Activated T-helper 17 cell treated with anti-CD3 and anti-CD28 coated beads, Interleukin-2, amount 50 U/mL, for 72 hours (primary cell): ENCODE measurements around the gene TBC1D30. TPM values are rescaled to one million over a fixed set of nuclear protein-coding genes. Genes with fewer than 3 reads are reported as not detected.
"Not testable (repeated sequence)": the region's sequence is repeated elsewhere in the genome, so short reads cannot be mapped to it uniquely, and the experiment has no call there.

Experiments used
- ATAC-seq: fragments of 150-1000 bp; cut with Tn5 transposase; replicated peaks from 2 replicates; pipeline ENCODE4 v1.10.0; 2021; ENCODE audit warnings: mild to moderate bottlenecking, moderate library complexity
- H3K27ac Mint-ChIP-seq: one replicate; pipeline ENCODE4 v1.8.0; 2022; ENCODE audit warnings: mixed read lengths
- H3K27me3 Mint-ChIP-seq: one replicate; pipeline ENCODE4 v1.8.0; 2022; ENCODE audit warnings: mixed read lengths
- H3K36me3 Mint-ChIP-seq: one replicate; pipeline ENCODE4 v1.8.0; 2022; ENCODE audit warnings: low read depth, mild to moderate bottlenecking, mixed read lengths
- H3K4me1 Mint-ChIP-seq: one replicate; pipeline ENCODE4 v1.8.0; 2022; ENCODE audit warnings: mixed read lengths
- H3K4me3 Mint-ChIP-seq: one replicate; pipeline ENCODE4 v1.8.0; 2022; ENCODE audit warnings: mild to moderate bottlenecking, mixed read lengths
- H3K9me3 Mint-ChIP-seq: one replicate; pipeline ENCODE4 v1.8.0; 2022; ENCODE audit warnings: mixed read lengths
- total RNA-seq, 2 donors: library from RNA; stranded (reverse); gene quantifications; one replicate each; pipeline ENCODE4 v1.2.3, GENCODE V29; 2022

TBC1D30 gene
- total RNA-seq, 2 donors from 2014 or later = 0.34 to 0.58 TPM

DNA sequence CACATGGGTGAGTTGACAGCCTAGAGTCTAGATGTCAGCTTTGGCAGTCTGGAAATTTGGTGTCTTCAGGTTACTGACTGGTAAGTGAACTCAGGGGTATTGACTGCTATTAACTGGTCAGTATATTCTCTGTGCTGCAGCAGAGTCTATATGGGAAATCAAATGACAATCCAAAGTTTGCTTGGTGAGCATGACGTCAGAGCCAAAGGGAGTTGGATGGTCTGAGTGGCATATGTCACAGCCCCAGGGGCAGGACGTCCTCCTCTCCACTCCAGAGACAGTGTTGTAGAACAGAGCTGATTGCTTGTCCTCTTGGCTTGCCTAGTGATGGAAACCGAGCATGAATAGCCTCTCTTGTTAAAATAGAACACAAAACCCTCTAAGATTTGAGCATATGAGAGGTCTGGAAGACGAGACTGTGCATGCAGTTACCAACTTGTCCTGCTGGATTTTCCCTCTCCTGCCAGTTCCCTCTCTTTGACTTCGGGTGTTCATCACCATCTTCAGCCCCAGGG lies 3.3 kb upstream of the TBC1D30 start:
- ATAC-seq = no peak
- no peaks in the 10 kb centered on the region for H3K9me3 Mint-ChIP-seq
- H3K4me1 Mint-ChIP-seq = peaks cover 4% of the 10 kb centered on the region
- H3K27ac Mint-ChIP-seq = no peak overlapping the region
- no peaks in the 10 kb centered on the region for H3K36me3 Mint-ChIP-seq
- no peak overlapping the region for H3K4me3 Mint-ChIP-seq
- peaks cover 14% of the 10 kb centered on the region for H3K27me3 Mint-ChIP-seq

DNA sequence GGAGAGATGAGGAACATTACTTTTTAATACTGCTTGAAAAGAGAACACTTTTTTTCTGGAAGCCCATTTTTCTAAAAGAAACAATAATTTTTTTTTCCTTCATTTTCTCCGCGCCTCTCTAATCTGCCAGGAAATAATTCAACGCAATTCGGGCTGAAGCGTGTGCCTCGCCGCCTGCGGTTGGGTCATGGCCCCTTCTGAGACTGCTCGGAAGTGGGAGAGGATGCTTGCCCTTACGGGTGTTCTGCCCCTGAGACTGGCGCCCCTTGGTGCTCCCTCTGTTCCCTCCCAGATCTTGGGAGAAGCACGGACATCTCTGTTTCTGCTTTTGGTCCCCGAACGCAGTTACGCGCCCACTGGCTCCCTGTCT lies 332 bp upstream of the TBC1D30 start:
- Mint-ChIP-seq H3K36me3 (no peaks in the 10 kb centered on the region), H3K27me3 (peaks cover 38% of the 10 kb centered on the region), H3K9me3 (no peaks in the 10 kb centered on the region), H3K27ac (no peak overlapping the region), H3K4me1 (peaks cover 8% of the 10 kb centered on the region), H3K4me3 (peak overlapping the region; percentile 68)
- ATAC-seq = no peak

DNA sequence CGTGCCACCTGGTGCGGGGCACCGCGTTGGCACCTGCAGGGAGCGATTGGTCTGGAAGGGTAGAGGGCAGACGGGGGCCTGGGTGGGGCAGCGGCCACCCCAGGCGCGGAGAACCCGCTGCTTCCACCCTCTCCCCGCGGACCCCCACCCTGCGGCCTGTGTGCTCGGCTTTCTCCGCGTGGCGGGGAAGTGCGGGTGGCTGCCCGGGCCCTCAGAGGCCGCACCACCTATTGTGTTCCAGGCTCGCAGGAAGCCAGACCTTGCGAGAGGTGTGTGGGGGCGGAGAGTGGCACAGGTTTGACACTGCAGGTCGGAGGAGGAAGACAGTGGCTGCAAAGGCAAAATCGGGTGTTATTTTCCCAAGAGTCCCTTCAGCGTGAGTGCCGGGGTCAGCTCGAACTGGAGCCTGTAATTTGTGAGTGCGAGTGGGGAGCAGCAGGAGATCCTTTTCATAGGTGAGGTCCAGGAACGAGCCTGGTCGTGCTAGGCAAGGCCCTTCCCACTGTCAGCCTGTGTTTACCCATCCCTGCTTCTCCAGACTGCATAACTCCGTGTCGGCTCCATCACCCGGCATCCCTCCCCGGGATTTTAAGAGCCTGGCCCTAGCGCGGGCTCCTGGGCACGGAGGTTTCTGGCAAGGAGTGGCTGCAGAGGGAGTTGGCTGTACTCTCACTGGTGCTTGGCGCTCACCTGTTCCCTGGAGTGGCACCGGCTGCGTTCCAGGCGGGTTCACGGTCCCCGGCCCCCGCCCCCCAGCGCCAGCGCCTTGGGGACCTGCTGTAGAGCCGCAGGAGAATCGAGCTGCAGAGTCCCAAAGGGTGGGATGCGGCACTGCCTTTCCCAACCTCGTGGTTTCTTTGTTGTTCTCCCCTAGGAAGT lies 935 bp downstream of the TBC1D30 start:
- Mint-ChIP-seq H3K36me3 (no peaks in the 10 kb centered on the region), H3K9me3 (no peaks in the 10 kb centered on the region), H3K27me3 (peaks cover 49% of the 10 kb centered on the region), H3K4me3 (peak overlapping the region; percentile 68), H3K27ac (no peak overlapping the region), H3K4me1 (peaks cover 8% of the 10 kb centered on the region)
- peak; percentile 37 for ATAC-seq

DNA sequence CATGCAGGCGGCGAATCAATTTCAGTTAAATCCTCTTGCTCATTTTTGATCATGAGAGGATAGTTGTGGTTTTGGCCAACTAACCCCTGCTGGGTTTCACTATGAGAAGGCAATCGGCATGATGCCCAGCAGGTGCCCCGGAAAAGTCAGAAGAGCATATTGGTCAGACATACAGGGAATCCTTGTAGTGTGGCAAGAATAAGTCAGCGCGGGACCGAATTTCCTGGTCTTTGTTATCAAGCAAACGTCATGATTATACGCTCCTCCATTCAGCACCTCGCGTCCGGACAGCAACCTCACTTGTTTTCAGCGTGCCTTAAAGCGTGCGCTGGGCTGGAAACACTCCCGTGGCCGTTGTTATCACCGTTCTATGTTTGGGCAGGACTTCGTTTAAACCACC lies 1.8 kb downstream of the TBC1D30 start:
- H3K27me3 Mint-ChIP-seq = peaks cover 47% of the 10 kb centered on the region
- peaks cover 8% of the 10 kb centered on the region for H3K4me1 Mint-ChIP-seq
- H3K36me3 Mint-ChIP-seq = no peaks in the 10 kb centered on the region
- H3K27ac Mint-ChIP-seq = no peak overlapping the region
- ATAC-seq = peak; percentile 59
- H3K4me3 Mint-ChIP-seq = peak overlapping the region; percentile 65
- H3K9me3 Mint-ChIP-seq = no peaks in the 10 kb centered on the region

DNA sequence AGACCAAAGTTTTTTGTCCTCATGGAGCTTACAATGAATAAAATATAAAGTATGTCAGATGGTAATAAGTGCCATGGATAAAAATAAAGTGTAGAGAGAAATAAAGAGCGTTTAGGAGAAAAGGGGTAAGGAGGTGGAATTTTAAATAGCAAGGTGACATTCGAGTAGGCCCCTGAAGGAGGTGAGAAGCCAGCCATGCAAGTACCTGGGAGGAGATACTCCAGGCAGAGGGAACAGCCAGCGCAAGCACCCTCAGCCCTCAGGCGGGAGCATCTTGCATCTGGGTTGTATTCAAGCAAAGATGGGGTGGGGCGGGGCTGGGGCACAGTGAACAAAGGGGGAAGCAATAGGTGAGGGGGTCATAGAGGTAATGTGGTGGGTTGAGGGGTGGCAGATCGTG lies 4.3 kb downstream of the TBC1D30 start:
- ATAC-seq = no peak
- Mint-ChIP-seq H3K4me1 (peaks cover 8% of the 10 kb centered on the region), H3K27ac (no peak overlapping the region), H3K27me3 (peaks cover 55% of the 10 kb centered on the region), H3K36me3 (no peaks in the 10 kb centered on the region), H3K4me3 (no peak overlapping the region), H3K9me3 (no peaks in the 10 kb centered on the region)

DNA sequence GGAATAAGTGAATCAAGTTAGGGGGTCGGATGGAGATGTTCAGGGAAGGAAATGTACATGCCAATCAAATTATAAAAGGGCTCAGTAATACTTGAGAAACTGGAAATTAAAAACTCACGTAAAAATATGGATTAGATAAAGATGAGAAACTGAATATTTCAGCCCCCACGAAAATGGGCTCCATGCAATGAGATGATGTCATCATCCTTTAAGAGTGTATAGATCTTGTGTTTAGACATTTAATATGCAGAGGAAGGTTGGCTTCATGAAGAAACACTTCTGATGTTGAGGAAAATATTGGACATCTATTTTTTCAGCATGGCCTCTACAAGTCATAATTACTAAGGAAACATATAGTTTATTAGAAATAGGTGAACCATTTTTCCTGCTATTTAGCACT lies 9.5 kb downstream of the TBC1D30 start:
- Mint-ChIP-seq H3K4me1 (no peaks in the 10 kb centered on the region), H3K4me3 (no peak overlapping the region), H3K27me3 (peaks cover 30% of the 10 kb centered on the region), H3K36me3 (no peaks in the 10 kb centered on the region), H3K27ac (no peak overlapping the region), H3K9me3 (no peaks in the 10 kb centered on the region)
- no peak for ATAC-seq

DNA sequence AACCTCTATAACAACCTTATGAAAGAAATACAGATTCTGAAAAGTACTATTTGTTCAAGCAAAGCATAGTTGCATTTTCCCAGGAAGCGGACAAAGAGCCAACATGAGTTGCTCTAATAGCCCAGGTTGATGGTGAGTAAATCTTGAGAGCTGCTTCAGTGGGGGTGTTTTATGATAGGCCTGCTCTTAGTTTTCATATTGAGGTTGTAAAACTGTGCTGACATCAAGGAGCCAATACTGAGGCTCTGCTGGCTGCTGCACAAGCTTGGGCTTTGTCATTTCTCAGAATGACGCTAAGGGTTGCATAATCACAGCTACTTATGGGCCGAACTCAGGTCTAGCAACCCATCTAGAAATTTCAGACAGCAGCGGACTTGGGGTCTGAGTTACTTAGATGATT lies 11.5 kb downstream of the TBC1D30 start:
- Mint-ChIP-seq H3K4me3 (no peak overlapping the region), H3K36me3 (no peaks in the 10 kb centered on the region), H3K27me3 (peaks cover 16% of the 10 kb centered on the region), H3K27ac (no peak overlapping the region), H3K4me1 (no peaks in the 10 kb centered on the region), H3K9me3 (no peaks in the 10 kb centered on the region)
- no peak for ATAC-seq

DNA sequence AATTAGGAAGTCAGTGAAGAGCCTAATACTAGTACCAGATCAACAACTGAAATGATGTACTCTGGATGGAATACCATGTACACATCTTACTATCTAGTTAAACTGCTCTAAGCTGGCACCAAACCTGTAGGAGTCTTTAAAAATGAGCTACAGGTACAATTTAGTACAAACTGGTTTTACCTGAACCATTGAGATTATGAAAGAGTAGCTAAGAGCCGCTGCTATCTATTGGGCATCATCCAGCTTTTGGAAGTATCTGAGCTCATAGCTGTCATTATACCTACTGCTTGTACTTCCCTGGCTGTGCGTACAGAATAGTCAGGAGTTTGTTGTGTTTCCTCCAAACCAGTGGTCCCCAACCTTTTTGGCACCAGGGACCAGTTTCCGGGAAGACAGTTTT lies 12.4 kb downstream of the TBC1D30 start:
- no peaks in the 10 kb centered on the region for H3K9me3 Mint-ChIP-seq
- H3K27me3 Mint-ChIP-seq = peaks cover 16% of the 10 kb centered on the region
- H3K4me3 Mint-ChIP-seq = no peak overlapping the region
- H3K4me1 Mint-ChIP-seq = no peaks in the 10 kb centered on the region
- no peaks in the 10 kb centered on the region for H3K36me3 Mint-ChIP-seq
- ATAC-seq = no peak
- H3K27ac Mint-ChIP-seq = no peak overlapping the region

DNA sequence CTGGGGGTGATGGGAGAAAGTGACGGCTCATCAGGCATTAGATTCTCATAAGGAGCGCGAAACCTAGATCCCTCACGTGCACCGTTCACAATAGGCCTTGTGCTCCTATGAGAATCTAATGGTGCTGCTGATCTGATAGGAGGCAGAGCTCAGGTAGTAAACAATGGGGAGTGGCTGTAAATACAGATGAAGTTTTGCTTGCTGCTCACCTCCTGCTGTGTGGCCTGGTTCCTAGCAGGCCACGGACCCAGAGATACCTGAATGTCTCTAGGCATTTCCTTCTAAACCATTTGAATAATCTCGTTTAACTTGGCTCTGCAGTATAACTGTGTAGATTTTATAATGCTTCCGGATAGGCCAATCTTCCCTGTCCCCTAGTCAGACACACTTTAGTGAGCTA lies 13.0 kb downstream of the TBC1D30 start:
- Mint-ChIP-seq H3K27me3 (peaks cover 16% of the 10 kb centered on the region), H3K4me1 (no peaks in the 10 kb centered on the region), H3K36me3 (no peaks in the 10 kb centered on the region), H3K9me3 (no peaks in the 10 kb centered on the region), H3K4me3 (no peak overlapping the region), H3K27ac (no peak overlapping the region)
- no peak for ATAC-seq

DNA sequence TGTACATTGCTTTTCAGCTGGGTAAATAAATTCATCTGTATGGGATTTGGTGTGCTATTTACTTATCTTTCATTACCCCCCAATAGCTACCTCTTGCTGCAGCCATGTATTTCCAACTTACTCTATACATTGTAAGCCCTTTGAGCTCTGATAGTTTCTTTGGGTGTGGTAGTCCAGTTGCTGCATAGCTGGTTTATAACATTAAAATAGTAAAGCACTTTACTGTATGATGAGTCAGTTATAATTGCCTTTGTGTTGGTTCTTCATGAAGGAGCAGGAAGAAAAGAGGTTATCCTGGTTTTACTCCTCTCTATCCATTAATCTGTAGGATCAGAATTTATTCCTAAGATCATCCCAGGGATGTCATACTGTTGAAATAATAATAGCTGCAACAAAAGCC lies 15.7 kb downstream of the TBC1D30 start:
- no peaks in the 10 kb centered on the region for H3K9me3 Mint-ChIP-seq
- H3K4me1 Mint-ChIP-seq = no peaks in the 10 kb centered on the region
- peaks cover under 1% of the 10 kb centered on the region for H3K27me3 Mint-ChIP-seq
- H3K27ac Mint-ChIP-seq = no peak overlapping the region
- H3K4me3 Mint-ChIP-seq = no peak overlapping the region
- ATAC-seq = no peak
- no peaks in the 10 kb centered on the region for H3K36me3 Mint-ChIP-seq

DNA sequence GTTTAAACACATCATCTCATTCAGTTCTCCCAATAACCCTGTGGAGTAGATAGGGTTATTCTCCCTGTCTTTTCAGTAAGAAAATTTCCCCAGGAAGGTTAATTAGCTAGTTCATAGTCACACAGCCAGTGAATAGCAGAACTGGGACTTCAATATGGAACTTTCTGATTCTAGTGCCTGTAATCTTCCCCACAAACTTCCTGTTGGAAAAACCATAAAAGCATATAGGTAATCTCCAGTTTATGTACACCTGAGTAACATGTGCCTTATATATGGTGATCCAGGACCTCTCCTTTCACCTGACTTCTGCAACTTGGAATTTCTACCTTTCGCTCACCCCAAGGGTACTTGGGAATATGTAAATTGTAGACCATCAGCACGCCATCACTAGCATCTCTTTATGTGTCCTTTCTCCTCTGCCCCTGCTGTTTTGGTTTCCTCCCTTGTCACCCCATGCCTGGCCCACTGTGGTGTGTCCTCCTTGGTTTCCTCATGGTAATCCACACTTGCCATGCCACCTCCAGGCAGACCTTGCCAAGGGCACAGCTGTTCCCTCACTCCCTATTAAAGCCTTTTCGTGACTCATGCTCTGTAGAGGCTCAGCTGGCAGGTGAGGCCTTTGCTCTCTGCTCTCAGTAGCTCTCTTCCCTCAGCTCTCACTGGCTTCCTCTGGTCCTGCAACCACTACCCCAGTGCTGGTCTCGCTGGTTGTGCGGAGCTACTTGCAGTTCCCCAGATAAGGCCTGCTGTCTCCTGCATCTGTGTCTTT lies 16.7 kb downstream of the TBC1D30 start:
- Mint-ChIP-seq H3K9me3 (no peaks in the 10 kb centered on the region), H3K4me1 (no peaks in the 10 kb centered on the region), H3K4me3 (no peak overlapping the region), H3K36me3 (no peaks in the 10 kb centered on the region), H3K27ac (no peak overlapping the region), H3K27me3 (no peaks in the 10 kb centered on the region)
- ATAC-seq = no peak

DNA sequence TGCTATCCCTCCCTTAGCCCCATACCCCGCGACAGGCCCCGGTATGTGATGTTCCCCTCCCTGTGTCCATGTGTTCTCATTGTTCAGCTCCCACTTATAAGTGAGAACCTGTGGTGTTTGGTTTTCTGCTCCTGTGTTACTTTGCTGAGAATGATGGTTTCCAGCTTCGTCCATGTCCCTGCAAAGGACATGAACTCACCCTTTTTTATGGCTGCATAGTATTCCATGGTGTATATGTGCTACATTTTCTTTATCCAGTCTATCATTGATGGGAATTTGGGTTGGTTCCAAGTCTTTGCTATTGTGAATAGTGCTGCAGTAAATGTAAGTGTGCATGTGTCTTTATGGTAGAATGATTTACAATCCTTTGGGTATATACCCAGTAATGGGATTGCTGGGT lies 24.0 kb downstream of the TBC1D30 start:
- not testable (repeated sequence) for H3K9me3 Mint-ChIP-seq, H3K27ac Mint-ChIP-seq, H3K4me1 Mint-ChIP-seq, H3K4me3 Mint-ChIP-seq, H3K36me3 Mint-ChIP-seq, ATAC-seq
- H3K27me3 Mint-ChIP-seq = peaks cover 13% of the 10 kb centered on the region

DNA sequence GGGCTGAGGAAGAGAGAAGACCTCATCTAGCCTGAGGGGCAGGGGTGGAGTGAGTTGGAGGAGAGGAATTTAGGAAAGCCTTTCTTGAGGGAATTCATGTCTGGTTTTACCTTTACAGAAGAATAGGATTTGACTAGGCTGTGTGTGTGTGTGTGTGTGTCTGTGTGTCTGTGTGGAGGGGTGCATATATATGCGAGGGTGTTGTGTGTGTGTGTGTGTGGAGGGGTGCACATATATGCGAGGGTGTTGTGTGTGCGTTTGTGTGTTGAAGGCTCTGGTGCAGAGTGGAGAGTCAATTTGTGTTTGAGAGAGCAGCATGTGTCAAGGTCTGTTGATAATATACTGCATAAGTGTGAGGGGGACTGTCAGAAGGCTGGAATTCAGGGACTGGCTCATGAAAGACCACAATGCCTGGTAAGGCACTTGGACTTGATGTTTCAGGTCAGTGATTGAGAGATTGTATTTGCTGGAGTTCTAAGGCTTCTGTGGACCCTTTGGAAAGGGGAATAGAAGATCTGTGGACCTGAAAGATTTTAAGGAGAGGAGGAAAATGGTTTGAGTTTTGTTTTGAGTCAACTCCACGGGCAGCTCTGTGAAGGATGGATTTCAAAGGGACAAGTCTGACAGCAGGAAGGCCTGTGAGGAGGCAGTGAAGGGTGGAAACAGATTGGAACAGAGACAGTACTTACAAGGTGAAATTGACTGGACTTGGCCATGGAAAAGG lies 34.6 kb downstream of the TBC1D30 start:
- Mint-ChIP-seq H3K4me1 (no peaks in the 10 kb centered on the region), H3K36me3 (no peaks in the 10 kb centered on the region), H3K9me3 (no peaks in the 10 kb centered on the region), H3K4me3 (no peak overlapping the region), H3K27ac (no peak overlapping the region), H3K27me3 (peaks cover 37% of the 10 kb centered on the region)
- no peak for ATAC-seq

DNA sequence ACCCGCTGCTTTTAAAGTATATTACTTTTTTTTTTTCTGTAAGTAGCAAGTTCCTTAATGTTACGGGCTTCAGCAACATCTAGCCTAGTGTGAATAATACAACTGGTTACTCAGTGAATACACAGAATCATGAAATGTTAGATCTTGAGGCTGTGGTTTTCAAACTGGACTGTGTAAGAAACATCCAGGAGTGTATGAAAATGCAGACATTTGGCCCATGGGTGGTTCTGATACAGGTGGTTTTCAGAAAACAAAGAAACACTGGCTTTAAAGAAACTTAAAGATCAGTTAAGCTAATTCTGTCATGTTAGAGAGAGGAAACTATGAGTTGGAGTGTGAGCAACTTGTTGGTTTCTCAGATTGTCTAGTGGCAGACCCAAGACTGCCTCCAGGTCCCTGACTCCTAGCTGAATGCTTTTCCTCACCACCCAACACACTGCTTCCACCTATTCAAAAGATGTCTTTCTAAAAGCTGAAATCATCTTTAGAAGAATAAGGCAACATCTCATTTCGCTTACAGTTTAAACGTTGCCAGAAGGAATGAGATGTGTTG lies 36.1 kb downstream of the TBC1D30 start:
- H3K4me1 Mint-ChIP-seq = no peaks in the 10 kb centered on the region
- no peak overlapping the region for H3K27ac Mint-ChIP-seq
- ATAC-seq = no peak
- H3K4me3 Mint-ChIP-seq = no peak overlapping the region
- no peaks in the 10 kb centered on the region for H3K9me3 Mint-ChIP-seq
- peaks cover 26% of the 10 kb centered on the region for H3K27me3 Mint-ChIP-seq
- no peaks in the 10 kb centered on the region for H3K36me3 Mint-ChIP-seq
